Dendritic cell treated with granulocyte-macrophage colony-stimulating factor and Interleukin-4, amounts not matched to agents 40 ng/mL and 50 ng/mL, for 4 days (primary cell): ENCODE measurements around the gene RSAD2.

ENCODE experiments used
- H3K27ac Mint-ChIP-seq: one replicate; pipeline ENCODE4 v1.8.0; 2022; ENCODE audit warnings: mild to moderate bottlenecking, mixed read lengths
- H3K27me3 Mint-ChIP-seq: one replicate; pipeline ENCODE4 v1.8.0; 2022; ENCODE audit warnings: mild to moderate bottlenecking, mixed read lengths
- H3K36me3 Mint-ChIP-seq: one replicate; pipeline ENCODE4 v1.8.0; 2022; ENCODE audit warnings: low read depth, mixed read lengths
- H3K4me1 Mint-ChIP-seq: one replicate; pipeline ENCODE4 v1.8.0; 2022; ENCODE audit warnings: low read depth, mixed read lengths
- H3K4me3 Mint-ChIP-seq: one replicate; pipeline ENCODE4 v1.8.0; 2022; ENCODE audit warnings: mild to moderate bottlenecking, moderate library complexity, mixed read lengths
- H3K9me3 Mint-ChIP-seq: one replicate; pipeline ENCODE4 v1.8.0; 2022; ENCODE audit warnings: mixed read lengths
- intact Hi-C: fragments of 100-400 bp; cut with micrococcal nuclease; formaldehyde crosslinking; loops from one replicate; pipeline ENCODE4 v1.15.0; 2022

The RSAD2 gene

GRCh38 chr2:6877402-6878304 is at the start of gene RSAD2:
TSS of gene RSAD2 (plus strand) at chr2:6877777. CDS start at chr2:6877801, 24 bp downstream.
- intact Hi-C loops: no loop called here

GRCh38 chr2:6828299-6828584 is 49.3 kb upstream of the RSAD2 start:
- H3K4me3 Mint-ChIP-seq: no peak overlapping the region
- no peaks in the 10 kb centered on the region for H3K27me3 Mint-ChIP-seq
- no peak overlapping the region for H3K27ac Mint-ChIP-seq
- no peaks in the 10 kb centered on the region for H3K36me3 Mint-ChIP-seq
- H3K9me3 Mint-ChIP-seq: peaks cover 30% of the 10 kb centered on the region
- intact Hi-C loops: no loop called here
- peaks cover 11% of the 10 kb centered on the region for H3K4me1 Mint-ChIP-seq

More at GRCh38 chr2:6877402-6878304, at the start of gene RSAD2:
- Mint-ChIP-seq H3K27me3 (peaks cover 9% of the 10 kb centered on the region), H3K36me3 (no peaks in the 10 kb centered on the region), H3K9me3 (no peaks in the 10 kb centered on the region), H3K27ac (peak within 1 kb of the TSS; percentile 57), H3K4me3 (peak within 1 kb of the TSS; percentile 72), H3K4me1 (peaks cover 35% of the 10 kb centered on the region)

- Mint-ChIP-seq H3K36me3 (no peaks in the 10 kb centered on the region), H3K27me3 (no peaks in the 10 kb centered on the region), H3K4me1 (peaks cover 11% of the 10 kb centered on the region), H3K9me3 (peaks cover 53% of the 10 kb centered on the region), H3K4me3 (no peak overlapping the region), H3K27ac (no peak overlapping the region)
- intact Hi-C loops: no loop called here
Measured at GRCh38 chr2:6831229-6831628, 46.3 kb upstream of the RSAD2 start.

GRCh38 chr2:6832596-6833299 is 44.8 kb upstream of the RSAD2 start:
- intact Hi-C loops: no loop called here
- no peaks in the 10 kb centered on the region for H3K36me3 Mint-ChIP-seq
- no peak overlapping the region for H3K4me3 Mint-ChIP-seq
- no peak overlapping the region for H3K27ac Mint-ChIP-seq
- H3K9me3 Mint-ChIP-seq: peaks cover 53% of the 10 kb centered on the region
- H3K4me1 Mint-ChIP-seq: peaks cover 11% of the 10 kb centered on the region
- H3K27me3 Mint-ChIP-seq: no peaks in the 10 kb centered on the region

- no peaks in the 10 kb centered on the region for H3K27me3 Mint-ChIP-seq
- peaks cover 53% of the 10 kb centered on the region for H3K9me3 Mint-ChIP-seq
- no peaks in the 10 kb centered on the region for H3K36me3 Mint-ChIP-seq
- intact Hi-C loops: no loop called here
- H3K4me1 Mint-ChIP-seq: peaks cover 6% of the 10 kb centered on the region
- no peak overlapping the region for H3K4me3 Mint-ChIP-seq
- H3K27ac Mint-ChIP-seq: no peak overlapping the region
Measured at GRCh38 chr2:6833300-6833604, 44.3 kb upstream of the RSAD2 start.

DNA sequence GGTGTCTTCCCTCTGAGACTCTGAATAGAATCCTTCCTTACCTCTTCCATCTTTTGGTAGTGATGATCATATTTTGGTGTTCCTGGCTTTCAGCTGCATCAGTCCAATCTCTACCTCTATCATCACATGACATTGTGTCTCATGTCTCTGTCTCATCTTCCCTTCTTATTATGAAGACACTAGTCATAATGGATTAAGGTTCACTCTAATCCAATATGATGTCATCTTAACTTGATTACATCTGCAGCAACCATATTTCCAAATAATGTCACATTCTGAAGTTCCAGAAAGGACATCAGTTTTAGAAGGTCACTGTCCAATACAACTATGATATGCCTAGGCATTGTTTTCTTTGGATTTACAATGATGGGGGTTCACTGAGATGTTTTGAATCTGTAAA is 43.4 kb upstream of the RSAD2 start:
- H3K9me3 Mint-ChIP-seq: peaks cover 58% of the 10 kb centered on the region
- H3K4me3 Mint-ChIP-seq: no peak overlapping the region
- H3K36me3 Mint-ChIP-seq: no peaks in the 10 kb centered on the region
- intact Hi-C loops: no loop called here
- H3K27me3 Mint-ChIP-seq: no peaks in the 10 kb centered on the region
- H3K27ac Mint-ChIP-seq: no peak overlapping the region
- H3K4me1 Mint-ChIP-seq: peaks cover 6% of the 10 kb centered on the region

DNA sequence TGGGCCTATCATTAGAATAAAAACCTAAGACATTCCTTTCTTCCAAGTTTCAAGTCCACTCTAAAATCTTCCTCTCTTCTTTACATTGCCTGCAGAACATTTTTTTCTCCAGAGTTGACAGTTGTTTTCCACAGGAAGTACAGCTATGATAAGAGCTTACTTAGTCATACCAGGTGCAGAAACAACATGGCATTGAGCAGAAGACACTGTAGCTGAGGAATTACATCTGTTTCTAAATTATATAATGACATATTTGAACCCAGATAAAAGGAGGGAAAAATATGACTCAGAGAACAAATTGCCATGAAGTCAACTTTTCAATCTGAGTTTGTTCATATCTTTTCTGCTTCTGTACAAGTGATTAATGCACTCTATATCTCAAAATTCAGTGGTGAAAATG is 42.1 kb upstream of the RSAD2 start:
- Mint-ChIP-seq H3K27me3 (no peaks in the 10 kb centered on the region), H3K4me3 (no peak overlapping the region), H3K9me3 (peaks cover 63% of the 10 kb centered on the region), H3K4me1 (peaks cover 6% of the 10 kb centered on the region), H3K27ac (no peak overlapping the region), H3K36me3 (no peaks in the 10 kb centered on the region)
- intact Hi-C loops: no loop called here

DNA sequence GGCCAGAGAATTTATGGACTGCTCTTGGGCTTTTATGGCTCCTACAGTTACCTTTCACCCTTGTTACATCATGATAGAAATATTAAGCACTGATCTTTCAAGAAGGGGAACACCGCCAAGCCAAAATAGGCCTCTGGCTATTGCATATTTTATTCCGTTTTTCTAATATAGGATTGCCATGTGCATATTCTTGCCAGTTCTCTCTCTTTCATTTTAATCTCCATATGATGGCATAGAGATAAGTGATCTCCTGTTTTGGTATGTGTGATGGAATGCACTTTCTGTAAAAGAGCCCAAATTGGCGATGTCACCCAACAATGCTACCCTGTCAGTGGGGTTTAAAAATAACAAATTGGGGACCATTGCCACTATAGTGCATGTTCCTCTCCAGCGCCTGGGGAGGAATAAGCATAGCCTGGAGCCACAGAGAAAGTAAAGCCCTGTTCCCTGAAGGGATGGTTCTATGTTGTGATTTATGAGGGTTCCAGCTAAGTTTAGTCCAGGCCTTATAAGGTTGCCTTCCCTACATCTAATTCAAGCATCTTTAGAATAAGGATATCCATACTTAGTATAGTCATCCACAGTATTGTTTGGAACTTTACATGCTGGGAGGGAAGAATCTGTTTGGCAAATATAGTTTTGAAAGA is 38.8 kb upstream of the RSAD2 start:
- no peaks in the 10 kb centered on the region for H3K36me3 Mint-ChIP-seq
- H3K27me3 Mint-ChIP-seq: no peaks in the 10 kb centered on the region
- peaks cover 68% of the 10 kb centered on the region for H3K9me3 Mint-ChIP-seq
- intact Hi-C loops: no loop called here
- H3K4me3 Mint-ChIP-seq: no peak overlapping the region
- no peaks in the 10 kb centered on the region for H3K4me1 Mint-ChIP-seq
- H3K27ac Mint-ChIP-seq: no peak overlapping the region

DNA sequence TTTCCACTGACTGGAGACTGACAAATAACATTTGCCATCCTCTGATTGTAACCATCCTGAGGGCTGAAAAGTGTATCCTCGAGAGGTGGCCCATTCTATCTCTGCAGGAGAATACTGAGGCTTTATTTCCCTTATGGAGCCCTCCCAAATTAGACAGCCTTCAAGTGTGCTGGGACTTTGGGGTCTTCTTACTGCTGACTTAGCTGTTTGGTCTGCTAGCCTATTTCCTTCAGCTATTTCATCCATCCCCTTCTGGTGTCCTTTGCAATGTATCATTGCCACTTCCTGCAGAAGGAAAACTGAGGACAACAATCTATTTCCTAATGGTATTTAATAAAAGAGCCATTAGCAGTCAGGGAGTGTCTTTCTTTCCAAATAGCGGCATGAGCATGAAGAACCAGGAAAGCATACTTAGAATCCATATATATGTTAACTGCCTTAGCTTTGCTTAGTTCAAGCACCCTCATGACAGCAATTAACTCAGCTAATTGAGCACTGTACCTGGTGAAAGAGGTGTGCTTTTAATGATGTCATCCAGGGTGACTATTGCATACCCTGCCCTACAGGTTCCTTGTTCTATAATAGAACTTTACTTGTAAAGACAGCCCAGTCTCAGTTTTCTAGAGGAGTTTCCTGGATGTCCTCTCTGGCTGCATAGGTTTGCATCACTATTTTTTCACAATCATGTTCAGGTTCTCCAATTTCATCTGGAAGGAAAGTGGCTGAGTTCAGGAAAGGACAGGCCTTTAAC is 35.9 kb upstream of the RSAD2 start:
- H3K27me3 Mint-ChIP-seq: no peaks in the 10 kb centered on the region
- no peaks in the 10 kb centered on the region for H3K4me1 Mint-ChIP-seq
- H3K9me3 Mint-ChIP-seq: peaks cover 80% of the 10 kb centered on the region
- no peak overlapping the region for H3K4me3 Mint-ChIP-seq
- H3K27ac Mint-ChIP-seq: no peak overlapping the region
- intact Hi-C loops: no loop called here
- H3K36me3 Mint-ChIP-seq: peaks cover 14% of the 10 kb centered on the region

DNA sequence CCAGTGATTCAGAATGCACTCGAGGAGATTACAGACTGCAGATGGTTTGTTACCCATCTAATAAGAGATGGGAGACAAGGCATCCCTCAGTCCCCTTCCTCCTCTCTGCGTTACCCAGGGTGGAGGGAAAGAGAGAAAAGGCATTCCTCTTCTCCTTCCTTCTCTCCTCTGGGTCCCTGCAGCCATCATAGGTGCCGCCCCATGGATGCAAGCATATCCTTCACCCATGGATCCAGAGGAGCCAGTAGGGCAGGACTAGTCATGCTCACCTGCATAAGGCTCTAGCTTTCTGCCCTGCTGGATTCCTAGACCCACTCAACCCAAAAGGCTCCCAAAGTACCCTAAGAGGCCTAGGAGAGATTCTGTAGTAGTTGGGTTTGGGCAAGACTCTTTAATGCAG is 32.3 kb upstream of the RSAD2 start:
- Mint-ChIP-seq H3K27me3 (no peaks in the 10 kb centered on the region), H3K9me3 (peaks cover 93% of the 10 kb centered on the region), H3K27ac (no peak overlapping the region), H3K36me3 (peaks cover 50% of the 10 kb centered on the region), H3K4me3 (no peak overlapping the region), H3K4me1 (no peaks in the 10 kb centered on the region)
- intact Hi-C loops: no loop called here

DNA sequence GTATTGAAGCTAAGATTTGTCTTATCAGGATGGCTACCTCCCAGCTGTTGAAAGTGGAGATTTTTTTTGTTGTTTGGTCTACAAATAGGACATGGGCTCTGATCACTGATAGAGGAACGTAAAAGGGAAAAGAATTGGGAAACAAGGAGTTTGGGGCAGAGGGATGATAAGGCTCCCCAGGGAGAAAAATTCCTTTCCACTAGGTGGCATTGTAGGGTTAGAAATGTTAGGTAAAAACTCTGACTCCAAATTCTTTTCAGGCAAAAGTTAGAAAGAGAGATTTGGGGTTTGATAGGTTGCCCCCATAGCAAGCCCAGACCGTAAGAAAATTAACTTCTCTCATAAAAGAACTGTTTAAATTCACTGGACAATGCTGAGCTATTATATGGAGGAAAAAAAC is 31.7 kb upstream of the RSAD2 start:
- no peak overlapping the region for H3K27ac Mint-ChIP-seq
- no peaks in the 10 kb centered on the region for H3K4me1 Mint-ChIP-seq
- no peak overlapping the region for H3K4me3 Mint-ChIP-seq
- intact Hi-C loops: no loop called here
- no peaks in the 10 kb centered on the region for H3K27me3 Mint-ChIP-seq
- H3K36me3 Mint-ChIP-seq: peaks cover 56% of the 10 kb centered on the region
- H3K9me3 Mint-ChIP-seq: peaks cover 87% of the 10 kb centered on the region

DNA sequence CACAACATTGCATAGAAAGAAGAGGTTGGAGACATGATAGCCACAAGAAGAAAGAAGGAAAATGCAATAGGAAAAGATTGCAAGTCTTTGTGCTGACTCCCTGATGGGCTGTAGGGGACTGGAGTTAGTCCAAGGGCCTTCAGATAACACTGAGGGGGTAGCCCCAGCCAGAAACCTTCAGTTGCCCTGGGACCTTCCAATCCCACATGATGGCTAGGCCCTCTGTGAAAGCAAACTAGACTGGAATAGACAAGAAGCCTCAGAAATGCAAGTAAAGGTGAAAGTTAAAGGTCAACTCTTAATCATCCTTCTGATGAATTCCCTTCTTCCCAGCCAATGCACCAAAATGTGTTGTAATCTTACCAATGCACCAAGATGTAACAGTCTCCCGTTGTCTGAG is 31.0 kb upstream of the RSAD2 start:
- Mint-ChIP-seq H3K9me3 (peaks cover 81% of the 10 kb centered on the region), H3K4me3 (no peak overlapping the region), H3K4me1 (no peaks in the 10 kb centered on the region), H3K27ac (no peak overlapping the region), H3K27me3 (no peaks in the 10 kb centered on the region), H3K36me3 (peaks cover 63% of the 10 kb centered on the region)
- intact Hi-C loops: no loop called here

GRCh38 chr2:6846967-6847681 is 30.5 kb upstream of the RSAD2 start:
- intact Hi-C loops: no loop called here
- Mint-ChIP-seq H3K4me1 (no peaks in the 10 kb centered on the region), H3K9me3 (peaks cover 75% of the 10 kb centered on the region), H3K27me3 (no peaks in the 10 kb centered on the region), H3K36me3 (peaks cover 64% of the 10 kb centered on the region), H3K4me3 (no peak overlapping the region), H3K27ac (no peak overlapping the region)
